Breast epithelium (tissue), 3 donors: Measurements from ENCODE around the gene ATP13A3.

Experiments used
- POLR2A ChIP-seq: fragments of 450-650 bp; IDR thresholded peaks from one replicate; pipeline ENCODE4 v1.6.1; 2016; ENCODE audit warnings: antibody characterized with exemption, mild to moderate bottlenecking, moderate library complexity
- TF ChIP-seq, protein P1 (sequence below), 3 donors: fragments of 450-650 bp; IDR thresholded peaks; one replicate each; pipeline ENCODE4 v1.5.1; 2016 to 2017; ENCODE audit warnings: antibody characterized with exemption in 3 of 3, mild to moderate bottlenecking in 3 of 3, moderate library complexity in 3 of 3

DNA sequence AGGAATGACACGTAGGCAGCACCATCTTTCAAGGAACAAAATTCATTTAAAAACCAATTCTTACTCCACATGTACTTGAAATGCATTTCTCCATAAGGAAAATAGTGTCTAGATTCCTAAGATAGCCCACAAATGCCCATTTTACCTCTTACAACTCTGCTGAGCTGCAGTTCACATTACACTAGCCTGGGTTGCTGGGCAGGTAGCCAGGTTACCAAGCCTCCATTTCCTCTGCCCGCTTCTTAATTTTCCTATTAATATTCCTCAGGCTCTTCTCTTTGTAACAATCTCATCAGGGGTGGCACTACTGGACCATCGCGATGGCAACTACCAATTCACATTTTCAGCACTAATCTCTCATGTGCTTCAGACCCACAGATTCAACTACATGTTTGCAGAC lies 10.8 kb downstream of the ATP13A3 start:
- TF ChIP-seq, protein P1, sequence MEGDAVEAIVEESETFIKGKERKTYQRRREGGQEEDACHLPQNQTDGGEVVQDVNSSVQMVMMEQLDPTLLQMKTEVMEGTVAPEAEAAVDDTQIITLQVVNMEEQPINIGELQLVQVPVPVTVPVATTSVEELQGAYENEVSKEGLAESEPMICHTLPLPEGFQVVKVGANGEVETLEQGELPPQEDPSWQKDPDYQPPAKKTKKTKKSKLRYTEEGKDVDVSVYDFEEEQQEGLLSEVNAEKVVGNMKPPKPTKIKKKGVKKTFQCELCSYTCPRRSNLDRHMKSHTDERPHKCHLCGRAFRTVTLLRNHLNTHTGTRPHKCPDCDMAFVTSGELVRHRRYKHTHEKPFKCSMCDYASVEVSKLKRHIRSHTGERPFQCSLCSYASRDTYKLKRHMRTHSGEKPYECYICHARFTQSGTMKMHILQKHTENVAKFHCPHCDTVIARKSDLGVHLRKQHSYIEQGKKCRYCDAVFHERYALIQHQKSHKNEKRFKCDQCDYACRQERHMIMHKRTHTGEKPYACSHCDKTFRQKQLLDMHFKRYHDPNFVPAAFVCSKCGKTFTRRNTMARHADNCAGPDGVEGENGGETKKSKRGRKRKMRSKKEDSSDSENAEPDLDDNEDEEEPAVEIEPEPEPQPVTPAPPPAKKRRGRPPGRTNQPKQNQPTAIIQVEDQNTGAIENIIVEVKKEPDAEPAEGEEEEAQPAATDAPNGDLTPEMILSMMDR (IDR thresholded peaks at IDR 0.05): no peak
- no peak for TF ChIP-seq POLR2A
